HEK293 (cell line): ENCODE measurements around the gene C2orf76.

Source experiments
- CTCF ChIA-PET: fragments of 350-600 bp; formaldehyde crosslinking; extraction: SDS; loops from one replicate; lab custom pipeline; 2021; ENCODE audit warnings: antibody characterized with exemption; lab: Yijun Ruan, JAX
- POLR2A ChIA-PET: fragments of 300-600 bp; formaldehyde crosslinking; extraction: SDS; loops from one replicate; lab custom pipeline; 2020; ENCODE audit warnings: antibody characterized with exemption, inconsistent platforms; lab: Yijun Ruan, JAX
- H3K27ac ChIP-seq: fragments of 200-500 bp; sonication (Bioruptor generic); 2 replicates; pipeline ENCODE4 v1.5.1; 2014; ENCODE audit warnings: low read depth, low read length, control low read depth, inconsistent platforms; ENCODE audit errors: extremely low read depth
- H3K36me3 ChIP-seq, 2 experiments: fragments of 200-500 bp in 1 of 2; sonication (Bioruptor generic) in 1 of 2; 1 replicate in 1 of 2; 2 replicates in 1 of 2; pipeline ENCODE4 v1.5.1; 2014 to 2017; ENCODE audit warnings: inconsistent platforms in 2 of 2, low read length in 2 of 2; ENCODE audit not compliant: control insufficient read depth in 2 of 2, insufficient read depth in 1 of 2
- H3K4me1 ChIP-seq: fragments of 200-500 bp; sonication (Bioruptor generic); 2 replicates; pipeline ENCODE4 v1.5.1; 2014; ENCODE audit warnings: mild to moderate bottlenecking, low read length, inconsistent platforms; ENCODE audit not compliant: control insufficient read depth, insufficient read depth
- H3K4me3 ChIP-seq: 2 replicates; pipeline ENCODE4 v1.5.1; 2011; ENCODE audit warnings: low read depth, mild to moderate bottlenecking, control low read depth, low read length, moderate library complexity
- H3K9me3 ChIP-seq: fragments of 200-500 bp; sonication (Bioruptor generic); 2 replicates; pipeline ENCODE4 v1.5.1; 2014; ENCODE audit warnings: low read depth, low read length, inconsistent platforms; ENCODE audit not compliant: control insufficient read depth, insufficient read depth
- BCL11A ChIP-seq: fragments of 450-650 bp; formaldehyde crosslinking; IDR thresholded peaks from 2 replicates; pipeline ENCODE4 v1.5.1; 2016; ENCODE audit warnings: low read depth, missing biosample characterization, missing genetic modification characterization
- ELK4 ChIP-seq: IDR thresholded peaks from 2 replicates; pipeline ENCODE4 v1.6.1; 2011; ENCODE audit warnings: mild to moderate bottlenecking, low read depth, low read length, borderline replicate concordance
- KLF10 ChIP-seq: fragments of 450-650 bp; IDR thresholded peaks from 2 replicates; pipeline ENCODE4 v1.5.1; 2018; ENCODE audit warnings: missing biosample characterization, mild to moderate bottlenecking, missing genetic modification characterization
- KLF8 ChIP-seq: fragments of 450-650 bp; formaldehyde crosslinking; IDR thresholded peaks from 2 replicates; pipeline ENCODE4 v1.5.1; 2016; ENCODE audit warnings: missing biosample characterization, missing genetic modification characterization
- KLF9 ChIP-seq: fragments of 450-650 bp; formaldehyde crosslinking; IDR thresholded peaks from 2 replicates; pipeline ENCODE4 v1.5.1; 2016; ENCODE audit warnings: missing biosample characterization, missing genetic modification characterization, low read depth
- OVOL3 ChIP-seq: fragments of 450-650 bp; formaldehyde crosslinking; IDR thresholded peaks from 2 replicates; pipeline ENCODE4 v1.5.1; 2016; ENCODE audit warnings: missing biosample characterization, missing genetic modification characterization
- PATZ1 ChIP-seq: fragments of 450-650 bp; formaldehyde crosslinking; IDR thresholded peaks from 2 replicates; pipeline ENCODE4 v1.5.1; 2016; ENCODE audit warnings: missing biosample characterization, missing genetic modification characterization
- SALL2 ChIP-seq: fragments of 450-650 bp; formaldehyde crosslinking; IDR thresholded peaks from 2 replicates; pipeline ENCODE4 v1.5.0; 2017; ENCODE audit warnings: missing biosample characterization, mild to moderate bottlenecking, missing genetic modification characterization, borderline replicate concordance
- TRIM28 ChIP-seq: IDR thresholded peaks from 2 replicates; pipeline ENCODE4 v1.6.1; 2011; ENCODE audit warnings: low read length, control low read depth, borderline replicate concordance
- ZBTB44 ChIP-seq: fragments of 450-650 bp; IDR thresholded peaks from 2 replicates; pipeline ENCODE4 v1.5.1; 2018; ENCODE audit warnings: missing biosample characterization, mild to moderate bottlenecking, missing genetic modification characterization
- ZBTB49 ChIP-seq: fragments of 450-650 bp; formaldehyde crosslinking; IDR thresholded peaks from 2 replicates; pipeline ENCODE4 v1.5.1; 2016; ENCODE audit warnings: missing biosample characterization, missing genetic modification characterization, low read depth
- ZFP41 ChIP-seq: fragments of 450-650 bp; formaldehyde crosslinking; IDR thresholded peaks from 2 replicates; pipeline ENCODE4 v1.5.1; 2016; ENCODE audit warnings: missing biosample characterization, missing genetic modification characterization, borderline replicate concordance
- ZNF133 ChIP-seq: fragments of 450-650 bp; formaldehyde crosslinking; IDR thresholded peaks from 2 replicates; pipeline ENCODE4 v1.5.1; 2016; ENCODE audit warnings: missing biosample characterization, missing genetic modification characterization
- ZNF140 ChIP-seq: fragments of 450-650 bp; formaldehyde crosslinking; IDR thresholded peaks from 2 replicates; pipeline ENCODE4 v1.5.1; 2016; ENCODE audit warnings: missing biosample characterization, missing genetic modification characterization
- ZNF146 ChIP-seq: fragments of 450-650 bp; formaldehyde crosslinking; IDR thresholded peaks from 2 replicates; pipeline ENCODE4 v1.5.1; 2016; ENCODE audit warnings: missing biosample characterization, missing genetic modification characterization
- ZNF174 ChIP-seq: fragments of 450-650 bp; formaldehyde crosslinking; IDR thresholded peaks from 2 replicates; pipeline ENCODE4 v1.5.0; 2017; ENCODE audit warnings: missing biosample characterization, mild to moderate bottlenecking, missing genetic modification characterization
- ZNF354C ChIP-seq: fragments of 450-650 bp; formaldehyde crosslinking; IDR thresholded peaks from 2 replicates; pipeline ENCODE4 v1.5.1; 2016; ENCODE audit warnings: missing biosample characterization, missing genetic modification characterization, low read depth, borderline replicate concordance
- ZNF37A ChIP-seq: fragments of 450-650 bp; IDR thresholded peaks from 2 replicates; pipeline ENCODE4 v1.5.1; 2018; ENCODE audit warnings: missing biosample characterization, missing genetic modification characterization
- ZNF501 ChIP-seq: fragments of 450-650 bp; formaldehyde crosslinking; IDR thresholded peaks from 2 replicates; pipeline ENCODE4 v1.5.1; 2016; ENCODE audit warnings: missing biosample characterization, missing genetic modification characterization
- ZNF514 ChIP-seq: fragments of 450-650 bp; formaldehyde crosslinking; IDR thresholded peaks from 2 replicates; pipeline ENCODE4 v1.5.1; 2016; ENCODE audit warnings: missing biosample characterization, missing genetic modification characterization
- ZNF585B ChIP-seq: fragments of 450-650 bp; formaldehyde crosslinking; IDR thresholded peaks from 2 replicates; pipeline ENCODE4 v1.5.1; 2016; ENCODE audit warnings: missing biosample characterization, missing genetic modification characterization
- ZNF701 ChIP-seq: fragments of 450-650 bp; formaldehyde crosslinking; IDR thresholded peaks from 2 replicates; pipeline ENCODE4 v1.5.1; 2016; ENCODE audit warnings: missing biosample characterization, missing genetic modification characterization
- ZNF76 ChIP-seq: fragments of 450-650 bp; formaldehyde crosslinking; IDR thresholded peaks from 2 replicates; pipeline ENCODE4; 2016; ENCODE audit warnings: low read depth, missing biosample characterization, missing genetic modification characterization, borderline replicate concordance
- ZNF768 ChIP-seq: fragments of 450-650 bp; formaldehyde crosslinking; IDR thresholded peaks from 2 replicates; pipeline ENCODE4 v1.5.1; 2018; ENCODE audit warnings: missing biosample characterization, mild to moderate bottlenecking, missing genetic modification characterization
- ZNF785 ChIP-seq: fragments of 450-650 bp; formaldehyde crosslinking; IDR thresholded peaks from 2 replicates; pipeline ENCODE4 v1.5.1; 2016; ENCODE audit warnings: missing biosample characterization, missing genetic modification characterization
- ZSCAN16 ChIP-seq: fragments of 450-650 bp; formaldehyde crosslinking; IDR thresholded peaks from 2 replicates; pipeline ENCODE4 v1.5.1; 2016; ENCODE audit warnings: missing biosample characterization, missing genetic modification characterization
- ZSCAN4 ChIP-seq: fragments of 450-650 bp; formaldehyde crosslinking; IDR thresholded peaks from 2 replicates; pipeline ENCODE4 v1.5.1; 2017; ENCODE audit warnings: missing biosample characterization, missing genetic modification characterization

C2orf76 gene

GRCh38 chr2:119402645-119403560, 36.3 kb upstream of the C2orf76 start:
- POLR2A ChIA-PET: no interaction called here
- CTCF ChIA-PET: interaction anchor here (1.3 kb wide), 1 partner anchor 73 kb away, joined by 5 read pairs; no protein-coding TSS in a partner anchor
- Histone ChIP-seq H3K4me3 (no peak overlapping the region), H3K4me1 (no peaks in the 10 kb centered on the region), H3K27ac (no peak overlapping the region), H3K9me3 (no peaks in the 10 kb centered on the region), H3K36me3 (no peaks in the 10 kb centered on the region)
- TF ChIP-seq OVOL3 (tag by site-specific recombination): no peak
- TF ChIP-seq ELK4: no peak
- no peak for TF ChIP-seq SALL2 (tag by site-specific recombination)
- TF ChIP-seq ZBTB44: no peak
- no peak for TF ChIP-seq KLF10 (tag by site-specific recombination)
- TF ChIP-seq ZNF514: no peak
- TF ChIP-seq ZNF133 (tag by site-specific recombination): no peak
- no peak for TF ChIP-seq ZNF585B
- no peak for TF ChIP-seq ZSCAN16 (tag by site-specific recombination)
- no peak for TF ChIP-seq ZNF76 (tag by site-specific recombination)
- no peak for TF ChIP-seq PATZ1 (tag by site-specific recombination)

- H3K36me3 ChIP-seq: no peaks in the 10 kb centered on the region
- ChIA-PET CTCF (interaction anchor here (1.3 kb wide), 1 partner anchor 74 kb away, joined by 5 read pairs; no protein-coding TSS in a partner anchor), POLR2A (no interaction called here)
- TF ChIP-seq ZNF785 (tag by site-specific recombination) (no peak), KLF8 (no peak), BCL11A (tag by site-specific recombination) (no peak), ZNF501 (no peak), TRIM28 (no peak), ZNF701 (no peak), ZNF174 (tag by site-specific recombination) (no peak), ZNF354C (tag by site-specific recombination) (no peak), ZNF768 (tag by site-specific recombination) (no peak), ZFP41 (no peak), ZNF140 (tag by site-specific recombination) (no peak), KLF9 (tag by site-specific recombination) (no peak), ZNF585B (no peak), ZNF146 (tag by site-specific recombination) (no peak), ZNF37A (tag by site-specific recombination) (no peak), ZSCAN4 (tag by site-specific recombination) (no peak), ZBTB49 (tag by site-specific recombination) (no peak)
- no peaks in the 10 kb centered on the region for H3K9me3 ChIP-seq
- no peaks in the 10 kb centered on the region for H3K4me1 ChIP-seq
- no peak overlapping the region for H3K4me3 ChIP-seq
- H3K27ac ChIP-seq: no peak overlapping the region
Observed at GRCh38 chr2:119402106-119402505, 35.5 kb upstream of the C2orf76 start.
